Kidney capillary endothelial cell (primary cell): Measurements from ENCODE around the gene PLSCR4.
A peak's percentile ranks its signal among the peaks of the same experiment; 100 is the strongest.
"Not testable (repeated sequence)": the region's sequence is repeated elsewhere in the genome, so short reads cannot be mapped to it uniquely, and the experiment has no call there.

ENCODE experiments used
- DNase-seq: peaks from one replicate; pipeline ENCODE4 v3.0.0-alpha.2; 2018; ENCODE audit warnings: low spot score

Gene PLSCR4, protein sequence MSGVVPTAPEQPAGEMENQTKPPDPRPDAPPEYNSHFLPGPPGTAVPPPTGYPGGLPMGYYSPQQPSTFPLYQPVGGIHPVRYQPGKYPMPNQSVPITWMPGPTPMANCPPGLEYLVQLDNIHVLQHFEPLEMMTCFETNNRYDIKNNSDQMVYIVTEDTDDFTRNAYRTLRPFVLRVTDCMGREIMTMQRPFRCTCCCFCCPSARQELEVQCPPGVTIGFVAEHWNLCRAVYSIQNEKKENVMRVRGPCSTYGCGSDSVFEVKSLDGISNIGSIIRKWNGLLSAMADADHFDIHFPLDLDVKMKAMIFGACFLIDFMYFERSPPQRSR

DNA sequence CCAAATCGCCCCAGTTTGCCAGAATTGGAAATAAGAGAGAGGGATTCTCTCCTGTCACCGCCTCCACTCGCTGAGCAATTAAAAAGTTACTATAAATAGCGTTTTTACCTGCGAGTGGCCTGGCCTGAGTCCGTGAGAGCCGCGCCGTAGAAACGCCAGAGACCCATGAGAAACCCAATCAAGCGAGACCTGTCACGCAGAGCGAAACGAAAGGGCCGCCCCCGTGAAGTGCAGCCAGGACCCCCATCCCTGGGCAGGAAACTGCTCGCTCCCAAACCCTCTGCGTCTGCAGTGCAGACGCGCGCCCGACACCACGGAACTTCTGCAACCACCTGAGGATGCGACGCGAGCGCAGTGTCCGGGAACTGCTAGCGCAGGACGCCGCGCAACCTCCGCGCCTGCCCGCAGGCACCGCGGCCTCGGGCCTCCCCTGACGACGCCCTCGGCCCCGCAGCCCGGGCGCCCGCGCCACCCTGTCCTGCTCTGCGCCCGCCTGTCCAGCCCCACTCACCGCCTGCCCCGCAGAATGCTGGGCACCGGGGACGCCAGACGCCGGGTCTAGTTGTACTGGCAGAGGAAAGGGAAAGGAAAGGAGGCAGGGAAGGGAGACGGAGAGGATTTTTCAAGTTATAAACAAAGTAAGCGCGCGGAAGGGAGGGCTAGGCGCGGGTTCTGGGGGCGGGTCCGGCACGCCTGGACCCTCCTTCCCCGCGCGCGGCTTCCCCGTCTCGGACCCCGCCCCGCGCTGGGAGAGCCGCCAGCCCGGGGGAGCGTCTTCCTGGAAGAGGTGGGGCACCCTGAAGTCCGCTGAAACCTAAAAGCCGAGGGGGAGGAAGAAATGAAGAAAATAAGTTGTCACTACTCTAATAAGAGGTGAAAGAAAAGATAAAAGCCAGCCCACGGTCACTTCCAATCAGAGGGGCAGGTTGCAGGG is at the start of gene PLSCR4:
PLSCR4 (minus strand) TSS at position 657 of the 934 bp plus-strand sequence. CDS start 29,034 bp downstream, outside the sequence.
- peak; percentile 19 for DNase-seq

GRCh38 chr3:146293401-146293800 is 42.5 kb upstream of the PLSCR4 start:
- not testable (repeated sequence) for DNase-seq

GRCh38 chr3:146283781-146284445 is 33.0 kb upstream of the PLSCR4 start:
- DNase-seq = no peak

DNA sequence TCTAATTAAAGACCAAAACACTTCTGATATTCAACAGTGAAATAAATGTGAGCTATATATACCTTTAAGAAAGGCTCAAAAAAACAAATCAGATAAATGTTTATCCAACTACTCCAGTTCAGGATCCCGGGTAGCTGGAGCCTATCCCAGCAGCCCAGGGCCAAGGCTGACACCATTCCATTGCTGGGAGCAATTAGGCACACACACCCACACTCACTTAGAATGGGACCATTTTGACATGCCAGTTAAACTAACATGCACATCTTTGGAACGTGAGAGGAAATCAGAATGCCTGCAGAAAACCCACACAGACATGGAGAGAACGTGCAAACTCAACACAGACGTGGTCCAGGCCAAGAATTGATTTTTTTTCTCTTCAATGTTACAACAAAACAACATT is 30.0 kb upstream of the PLSCR4 start:
- DNase-seq = no peak

DNA sequence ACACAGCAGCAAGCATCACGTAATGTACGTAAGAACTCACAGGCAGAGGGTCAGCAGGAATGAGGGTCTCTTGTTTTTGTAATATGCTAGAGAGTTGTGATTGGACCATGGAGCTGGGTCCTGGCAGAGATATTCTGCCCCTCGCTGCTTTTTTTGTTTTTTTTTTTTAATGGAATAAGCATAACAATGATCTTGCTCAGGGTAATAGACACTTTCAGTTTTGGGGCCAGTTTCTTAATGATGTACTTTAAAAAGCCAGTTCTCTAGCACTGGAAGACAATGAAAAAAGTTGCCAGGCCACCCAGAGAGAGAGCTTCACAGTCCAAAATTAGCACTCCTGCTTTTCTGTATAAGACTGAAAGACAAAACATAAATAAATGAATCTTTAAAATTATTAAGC is 29.0 kb upstream of the PLSCR4 start:
- no peak for DNase-seq

DNA sequence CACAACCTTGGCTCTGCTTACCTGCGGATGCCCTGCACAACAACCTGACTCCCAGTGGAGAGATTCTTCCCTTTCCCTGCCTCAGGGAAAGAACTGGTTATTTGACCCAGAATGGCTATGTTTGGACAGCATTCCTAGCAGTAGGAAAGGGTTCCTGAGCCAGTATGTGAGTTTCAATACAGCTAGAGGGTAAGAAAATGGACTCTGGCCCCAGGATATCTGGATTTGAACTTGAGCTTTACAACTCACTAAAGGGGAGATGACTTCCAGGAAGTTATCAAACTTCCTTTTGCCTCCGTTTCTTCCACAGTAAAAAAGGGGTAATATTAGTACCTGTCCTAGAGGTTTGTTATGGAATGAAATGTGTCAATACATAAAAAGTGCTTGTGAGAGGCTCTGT is 28.1 kb upstream of the PLSCR4 start:
- DNase-seq = no peak

DNA sequence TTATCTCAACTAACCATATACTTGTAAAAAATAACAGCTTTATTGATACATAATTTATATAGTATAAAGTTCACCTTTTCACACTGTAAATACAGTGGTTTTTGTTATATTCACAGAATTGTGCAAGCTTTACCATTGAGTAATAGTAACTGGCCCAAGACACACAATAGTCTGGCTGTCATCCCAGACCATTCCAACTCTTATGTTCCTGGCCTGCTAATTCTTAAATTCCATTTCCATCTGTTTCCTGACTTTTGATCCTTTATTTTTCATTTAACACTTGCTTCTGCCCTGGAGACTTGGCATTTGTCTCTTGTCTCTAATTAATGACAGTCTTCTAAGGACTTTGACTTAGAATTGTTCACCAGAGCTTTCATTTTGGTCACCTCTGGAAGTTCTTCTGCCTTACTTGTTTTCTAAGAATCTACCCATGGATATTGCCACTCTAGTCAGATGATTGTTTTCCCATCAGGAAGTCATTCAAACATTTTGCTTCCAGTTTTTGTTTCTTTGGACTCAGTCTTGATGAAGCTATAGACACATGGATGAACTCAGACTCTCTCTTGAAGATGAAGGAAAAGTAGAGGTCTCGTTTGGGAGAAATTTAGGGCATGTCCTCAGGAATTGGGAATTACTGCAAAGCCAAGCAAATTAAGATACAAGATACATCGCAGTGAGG is 27.2 kb upstream of the PLSCR4 start:
- DNase-seq = peak; percentile 69

GRCh38 chr3:146275476-146275875 is 24.6 kb upstream of the PLSCR4 start:
- DNase-seq = no peak

DNA sequence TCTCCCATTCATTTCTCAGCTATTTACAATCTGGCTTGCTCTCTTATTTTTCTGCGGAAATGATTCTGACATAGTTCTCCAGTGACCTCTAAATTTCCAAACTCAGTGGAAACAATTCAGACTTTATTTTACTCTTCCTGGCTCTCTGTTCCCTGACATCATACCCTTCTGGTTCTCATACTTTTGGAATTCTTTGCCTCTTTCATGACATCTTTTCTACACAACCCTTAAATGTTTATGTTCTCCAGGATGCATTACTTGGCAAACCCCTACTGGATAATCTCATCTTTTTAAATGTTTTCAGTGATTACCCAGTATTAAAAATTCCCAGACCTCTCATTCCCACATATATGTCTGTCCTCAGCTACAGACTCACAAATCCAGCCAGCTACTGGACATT is 23.9 kb upstream of the PLSCR4 start:
- DNase-seq = peak; percentile 21

DNA sequence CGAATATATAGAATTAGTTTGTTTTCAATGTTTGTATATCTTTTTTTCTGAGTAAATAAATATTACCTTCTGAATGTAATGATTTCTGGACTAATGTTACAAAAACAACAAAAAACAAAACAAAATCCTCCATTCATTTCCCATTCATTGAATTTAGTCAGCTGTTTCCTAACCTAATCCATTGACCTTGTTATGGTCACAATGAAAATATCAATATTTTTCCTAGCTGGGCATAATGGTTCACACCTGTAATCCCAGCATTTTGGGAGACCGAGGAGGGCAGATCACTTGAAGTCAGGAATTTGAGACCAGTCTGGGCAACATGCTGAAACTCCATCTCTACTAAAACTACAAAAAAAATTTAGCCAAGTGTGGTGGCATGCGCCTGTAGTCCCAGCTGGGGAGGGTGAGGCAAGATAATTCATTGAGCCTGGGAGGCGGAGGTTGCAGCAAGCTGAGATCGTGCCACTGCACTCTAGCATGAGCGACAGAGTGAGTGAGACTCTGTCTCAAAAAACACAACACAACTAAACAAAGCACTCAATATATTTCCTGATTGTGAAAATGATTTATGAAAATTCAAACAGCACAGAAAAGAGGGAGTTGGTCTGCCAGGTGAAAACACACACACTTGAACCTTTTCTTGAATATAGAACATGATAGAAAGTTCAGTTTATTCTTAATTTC is 23.0 kb upstream of the PLSCR4 start:
- DNase-seq = no peak

DNA sequence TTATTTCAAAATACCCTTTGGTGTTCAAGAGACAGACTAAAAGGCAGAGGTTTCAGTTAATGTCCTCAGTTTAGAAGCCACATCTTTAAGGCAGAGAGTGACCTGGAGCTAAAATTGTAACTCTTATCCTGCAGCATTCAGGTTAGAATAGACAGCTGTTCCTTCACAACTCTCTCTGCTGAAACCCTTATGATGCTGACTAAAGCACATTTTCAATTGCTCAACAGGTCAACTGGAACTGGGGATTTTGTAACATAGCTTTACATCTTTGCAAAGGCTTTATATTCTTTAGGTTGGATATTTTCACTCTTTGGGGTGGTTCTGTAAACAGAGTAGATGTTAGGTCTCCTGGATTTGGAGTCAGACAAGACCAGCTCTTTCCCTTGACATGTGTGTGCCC is 20.3 kb upstream of the PLSCR4 start:
- no peak for DNase-seq

- DNase-seq = no peak
Measured at GRCh38 chr3:146269271-146269670, 18.4 kb upstream of the PLSCR4 start.

DNA sequence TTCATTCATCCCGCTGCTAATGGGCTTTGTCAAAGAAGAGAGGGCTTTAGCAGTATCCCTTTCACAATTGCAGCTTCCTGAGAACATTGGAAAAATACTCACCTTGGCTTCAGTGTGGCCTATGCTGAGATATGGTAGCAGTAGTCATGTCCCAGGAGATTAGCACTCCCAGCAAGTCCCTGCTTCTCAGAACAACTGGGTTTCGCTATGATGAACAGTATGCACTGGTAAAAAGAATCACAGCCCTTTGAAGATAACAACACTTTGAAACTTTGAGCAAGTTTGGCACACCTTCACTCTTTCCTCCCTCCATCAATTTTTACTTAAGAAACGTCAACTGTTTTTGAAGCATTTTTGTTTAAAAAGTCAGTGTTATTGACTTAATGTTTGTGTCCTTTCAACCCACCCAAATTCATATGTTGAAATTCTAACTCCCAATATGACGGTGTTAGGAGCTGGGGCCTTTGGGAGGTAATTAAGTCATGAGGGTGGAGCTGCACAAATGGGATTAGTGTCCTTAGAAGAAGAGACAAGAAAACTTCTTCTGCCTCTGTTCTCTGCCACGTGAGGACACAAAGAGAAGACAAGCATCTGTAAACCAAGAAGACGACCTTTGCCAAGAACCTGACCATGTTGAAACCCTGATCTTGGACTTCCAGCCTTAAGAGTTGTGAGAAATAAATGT is 17.8 kb upstream of the PLSCR4 start:
- DNase-seq = no peak

DNA sequence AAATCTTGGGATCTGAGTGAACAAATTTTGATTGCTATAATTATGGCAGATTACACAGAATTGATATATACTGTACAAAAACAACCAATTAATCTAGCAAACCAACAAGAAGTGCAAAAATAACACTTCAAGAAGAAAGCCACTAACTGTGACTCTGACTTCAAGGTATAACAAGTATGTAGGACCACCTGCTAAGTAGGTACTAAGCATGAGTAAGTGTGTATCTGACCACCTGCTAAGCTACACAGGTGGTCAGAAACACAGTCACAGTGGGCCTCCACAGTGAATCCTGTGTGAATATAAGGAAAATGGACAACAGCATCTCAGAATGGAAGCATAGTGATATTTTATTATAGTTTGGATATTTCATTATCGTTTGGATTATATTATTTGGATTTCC is 14.8 kb upstream of the PLSCR4 start:
- DNase-seq = no peak

DNA sequence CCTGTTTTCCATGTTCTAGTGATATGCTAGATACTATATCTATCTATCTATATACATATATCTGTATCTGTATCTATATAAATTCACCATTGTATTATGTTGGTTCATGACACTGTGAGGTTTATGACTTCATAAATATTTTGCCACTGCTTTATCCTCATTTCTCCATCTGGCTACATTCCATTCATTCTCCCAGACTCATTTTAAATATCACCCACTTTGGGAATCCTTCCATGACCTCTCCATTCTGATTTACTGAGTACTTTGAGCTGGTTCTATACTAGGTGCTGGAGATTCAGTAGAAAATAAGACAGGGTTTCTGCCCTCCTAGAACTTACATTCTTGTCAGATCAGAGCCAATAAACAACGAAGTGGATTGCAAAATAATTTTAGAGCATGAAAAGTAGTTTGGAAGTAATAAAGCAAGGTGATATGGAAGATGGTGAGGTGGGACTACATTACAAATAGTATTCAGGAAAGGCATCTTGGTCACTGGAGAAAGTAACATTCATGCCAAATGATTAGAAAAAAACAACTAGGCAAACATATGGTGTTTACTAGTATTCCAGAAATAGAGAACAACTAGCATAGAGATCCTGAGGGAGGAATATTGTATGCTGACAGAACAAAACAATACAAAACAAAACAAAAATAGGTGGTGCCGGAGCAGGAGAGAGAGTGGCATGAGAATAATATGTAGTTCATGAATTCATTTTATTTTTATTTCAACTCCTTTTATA is 11.6 kb upstream of the PLSCR4 start:
- no peak for DNase-seq

- DNase-seq = no peak
Measured at GRCh38 chr3:146259880-146260589, 9.1 kb upstream of the PLSCR4 start.

DNA sequence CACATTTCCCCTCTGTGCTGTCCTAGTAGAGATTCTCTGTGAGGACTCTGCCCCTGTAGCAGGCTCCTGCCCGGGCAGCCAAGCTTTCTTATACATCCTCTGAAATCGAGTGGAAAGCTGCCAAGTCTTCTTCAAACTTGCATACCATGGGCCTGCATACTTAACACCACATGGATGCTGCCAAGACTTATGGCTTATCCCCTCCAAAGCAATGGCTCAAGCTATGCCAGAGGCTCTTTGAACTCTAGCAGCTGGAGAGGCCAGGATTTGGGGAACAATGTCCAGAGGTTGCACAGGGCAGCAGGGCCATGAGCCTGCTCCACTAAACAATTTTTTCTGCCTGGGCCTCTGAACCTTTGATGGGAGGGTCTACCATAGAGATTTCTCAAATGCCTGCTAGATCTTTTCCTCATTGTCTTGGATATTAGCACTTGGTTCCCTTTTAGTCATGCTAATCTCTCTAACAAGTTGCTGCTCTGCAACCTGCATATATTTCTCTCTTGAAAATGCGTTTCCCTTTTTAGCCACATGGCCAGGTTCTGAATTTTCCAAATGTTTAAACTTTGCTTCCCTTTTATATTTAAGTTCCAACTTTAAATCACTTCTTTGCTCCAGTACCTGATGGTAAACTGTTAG is 6.1 kb upstream of the PLSCR4 start:
- no peak for DNase-seq

DNA sequence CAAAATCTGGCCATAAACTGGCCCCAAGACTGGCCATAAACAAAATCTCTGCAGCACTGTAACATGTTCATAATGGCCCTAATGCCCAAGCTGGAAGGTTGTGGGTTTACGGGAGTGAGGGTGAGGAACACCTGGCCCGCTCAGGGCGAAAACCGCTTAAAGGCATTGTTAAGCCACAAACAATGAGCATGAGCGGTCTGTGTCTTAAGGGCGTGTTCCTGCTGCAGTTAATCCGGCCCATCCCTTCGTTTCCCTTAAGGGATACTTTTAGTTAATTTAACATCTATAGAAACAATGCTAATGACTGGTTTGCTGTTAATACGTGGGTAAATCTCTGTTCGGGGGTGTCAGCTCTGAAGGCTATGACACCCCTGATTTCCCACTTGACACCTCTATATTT is 1.5 kb upstream of the PLSCR4 start:
- DNase-seq = not testable (repeated sequence)

- no peak for DNase-seq
Measured at GRCh38 chr3:146249921-146250320, 984 bp downstream of the PLSCR4 start.
